HEK293T (cell line): Measurements from ENCODE around the gene COMMD7.

Experiments used
- BHLHE40 ChIP-seq: fragments of 450-650 bp; IDR thresholded peaks from 2 replicates; pipeline ENCODE4 v1.6.1; 2016; ENCODE audit warnings: mild to moderate bottlenecking, moderate library complexity, borderline replicate concordance
- HDGF ChIP-seq: fragments of 450-650 bp; IDR thresholded peaks from 2 replicates; pipeline ENCODE4 v1.6.1; 2017; ENCODE audit warnings: antibody characterized with exemption, borderline replicate concordance
- LEF1 ChIP-seq: fragments of 450-650 bp; IDR thresholded peaks from 2 replicates; pipeline ENCODE4 v1.6.1; 2017; ENCODE audit warnings: mild to moderate bottlenecking, borderline replicate concordance
- TARDBP ChIP-seq: fragments of 450-650 bp; IDR thresholded peaks from 2 replicates; pipeline ENCODE4 v1.6.1; 2016

- TF ChIP-seq LEF1 (no peak), BHLHE40 (no peak), HDGF (no peak), TARDBP (no peak)
These were observed 688 bp downstream of the COMMD7 start for GRCh38 chr20:32742322-32743236.
